HEK293 (cell line): ENCODE data around the gene SHISA9.

Experiments used
- CTCF ChIA-PET: fragments of 350-600 bp; formaldehyde crosslinking; extraction: SDS; loops from one replicate; lab custom pipeline; 2021; ENCODE audit warnings: antibody characterized with exemption; lab: Yijun Ruan, JAX
- POLR2A ChIA-PET: fragments of 300-600 bp; formaldehyde crosslinking; extraction: SDS; loops from one replicate; lab custom pipeline; 2020; ENCODE audit warnings: antibody characterized with exemption, inconsistent platforms; lab: Yijun Ruan, JAX
- H3K27ac ChIP-seq: fragments of 200-500 bp; sonication (Bioruptor generic); 2 replicates; pipeline ENCODE4 v1.5.1; 2014; ENCODE audit warnings: low read depth, low read length, control low read depth, inconsistent platforms; ENCODE audit errors: extremely low read depth
- H3K36me3 ChIP-seq, 2 experiments: fragments of 200-500 bp in 1 of 2; sonication (Bioruptor generic) in 1 of 2; 1 replicate in 1 of 2; 2 replicates in 1 of 2; pipeline ENCODE4 v1.5.1; 2014 to 2017; ENCODE audit warnings: inconsistent platforms in 2 of 2, low read length in 2 of 2; ENCODE audit not compliant: control insufficient read depth in 2 of 2, insufficient read depth in 1 of 2
- H3K4me1 ChIP-seq: fragments of 200-500 bp; sonication (Bioruptor generic); 2 replicates; pipeline ENCODE4 v1.5.1; 2014; ENCODE audit warnings: mild to moderate bottlenecking, low read length, inconsistent platforms; ENCODE audit not compliant: control insufficient read depth, insufficient read depth
- H3K4me3 ChIP-seq: 2 replicates; pipeline ENCODE4 v1.5.1; 2011; ENCODE audit warnings: low read depth, mild to moderate bottlenecking, control low read depth, low read length, moderate library complexity
- H3K9me3 ChIP-seq: fragments of 200-500 bp; sonication (Bioruptor generic); 2 replicates; pipeline ENCODE4 v1.5.1; 2014; ENCODE audit warnings: low read depth, low read length, inconsistent platforms; ENCODE audit not compliant: control insufficient read depth, insufficient read depth
- GLIS1 ChIP-seq: fragments of 450-650 bp; formaldehyde crosslinking; IDR thresholded peaks from 2 replicates; pipeline ENCODE4 v1.5.1; 2016; ENCODE audit warnings: missing biosample characterization, missing genetic modification characterization
- KLF8 ChIP-seq: fragments of 450-650 bp; formaldehyde crosslinking; IDR thresholded peaks from 2 replicates; pipeline ENCODE4 v1.5.1; 2016; ENCODE audit warnings: missing biosample characterization, missing genetic modification characterization
- SP7 ChIP-seq: fragments of 450-650 bp; formaldehyde crosslinking; IDR thresholded peaks from 2 replicates; pipeline ENCODE4 v1.5.1; 2016; ENCODE audit warnings: missing biosample characterization, missing genetic modification characterization
- ZBTB21 ChIP-seq: fragments of 450-650 bp; formaldehyde crosslinking; IDR thresholded peaks from 2 replicates; pipeline ENCODE4 v1.5.1; 2017; ENCODE audit warnings: missing biosample characterization, missing genetic modification characterization
- ZEB2 ChIP-seq: fragments of 450-650 bp; formaldehyde crosslinking; IDR thresholded peaks from 2 replicates; pipeline ENCODE4 v1.5.1; 2016; ENCODE audit warnings: missing biosample characterization, missing genetic modification characterization
- ZFHX2 ChIP-seq: fragments of 450-650 bp; formaldehyde crosslinking; conservative IDR thresholded peaks from 2 replicates; pipeline ENCODE4 v1.5.1; 2016; ENCODE audit warnings: missing biosample characterization, missing genetic modification characterization
- ZNF211 ChIP-seq: fragments of 450-650 bp; formaldehyde crosslinking; IDR thresholded peaks from 2 replicates; pipeline ENCODE4 v1.5.1; 2016; ENCODE audit warnings: low read depth, missing biosample characterization, missing genetic modification characterization
- ZNF23 ChIP-seq: fragments of 450-650 bp; formaldehyde crosslinking; IDR thresholded peaks from 2 replicates; pipeline ENCODE4 v1.5.1; 2016; ENCODE audit warnings: missing biosample characterization, missing genetic modification characterization, borderline replicate concordance
- ZNF239 ChIP-seq: fragments of 450-650 bp; formaldehyde crosslinking; IDR thresholded peaks from 2 replicates; pipeline ENCODE4 v1.5.1; 2016; ENCODE audit warnings: missing biosample characterization, missing genetic modification characterization
- ZNF335 ChIP-seq: fragments of 450-650 bp; formaldehyde crosslinking; conservative IDR thresholded peaks from 2 replicates; pipeline ENCODE4 v1.5.1; 2016; ENCODE audit warnings: missing biosample characterization, missing genetic modification characterization
- ZNF366 ChIP-seq: fragments of 450-650 bp; formaldehyde crosslinking; conservative IDR thresholded peaks from 2 replicates; pipeline ENCODE4 v1.5.1; 2016; ENCODE audit warnings: missing biosample characterization, missing genetic modification characterization
- ZNF600 ChIP-seq: fragments of 450-650 bp; formaldehyde crosslinking; IDR thresholded peaks from 2 replicates; pipeline ENCODE4 v1.5.1; 2016; ENCODE audit warnings: missing biosample characterization, missing genetic modification characterization
- ZNF610 ChIP-seq: fragments of 450-650 bp; formaldehyde crosslinking; IDR thresholded peaks from 2 replicates; pipeline ENCODE4 v1.5.1; 2016; ENCODE audit warnings: missing biosample characterization, missing genetic modification characterization, borderline replicate concordance
- ZNF660 ChIP-seq: fragments of 450-650 bp; IDR thresholded peaks from 2 replicates; pipeline ENCODE4 v1.5.1; 2018; ENCODE audit warnings: missing biosample characterization, mild to moderate bottlenecking, missing genetic modification characterization
- TF ChIP-seq, protein P1 (sequence below): fragments of 450-650 bp; formaldehyde crosslinking; conservative IDR thresholded peaks from 2 replicates; pipeline ENCODE4 v1.5.1; 2016; ENCODE audit warnings: low read depth, missing biosample characterization, missing genetic modification characterization
- TF ChIP-seq, protein P2 (sequence below): fragments of 450-650 bp; formaldehyde crosslinking; IDR thresholded peaks from 2 replicates; pipeline ENCODE4 v1.5.1; 2016; ENCODE audit warnings: missing biosample characterization, missing genetic modification characterization
- TF ChIP-seq, protein P3 (sequence below): fragments of 450-650 bp; formaldehyde crosslinking; IDR thresholded peaks from 2 replicates; pipeline ENCODE4 v1.5.1; 2016; ENCODE audit warnings: missing biosample characterization, missing genetic modification characterization
- TF ChIP-seq, protein P4 (sequence below): fragments of 450-650 bp; IDR thresholded peaks from 2 replicates; pipeline ENCODE4 v1.5.1; 2018; ENCODE audit warnings: missing biosample characterization, missing genetic modification characterization
- TF ChIP-seq, protein P5 (sequence below): fragments of 450-650 bp; formaldehyde crosslinking; IDR thresholded peaks from 2 replicates; pipeline ENCODE4 v1.5.1; 2017; ENCODE audit warnings: missing biosample characterization, missing genetic modification characterization
- TF ChIP-seq, protein P6 (sequence below): fragments of 450-650 bp; formaldehyde crosslinking; IDR thresholded peaks from 2 replicates; pipeline ENCODE4 v1.5.1; 2016; ENCODE audit warnings: missing biosample characterization, missing genetic modification characterization
- TF ChIP-seq, protein P7 (sequence below): fragments of 450-650 bp; formaldehyde crosslinking; IDR thresholded peaks from 2 replicates; pipeline ENCODE4 v1.5.1; 2016; ENCODE audit warnings: missing biosample characterization, missing genetic modification characterization

SHISA9 gene

DNA sequence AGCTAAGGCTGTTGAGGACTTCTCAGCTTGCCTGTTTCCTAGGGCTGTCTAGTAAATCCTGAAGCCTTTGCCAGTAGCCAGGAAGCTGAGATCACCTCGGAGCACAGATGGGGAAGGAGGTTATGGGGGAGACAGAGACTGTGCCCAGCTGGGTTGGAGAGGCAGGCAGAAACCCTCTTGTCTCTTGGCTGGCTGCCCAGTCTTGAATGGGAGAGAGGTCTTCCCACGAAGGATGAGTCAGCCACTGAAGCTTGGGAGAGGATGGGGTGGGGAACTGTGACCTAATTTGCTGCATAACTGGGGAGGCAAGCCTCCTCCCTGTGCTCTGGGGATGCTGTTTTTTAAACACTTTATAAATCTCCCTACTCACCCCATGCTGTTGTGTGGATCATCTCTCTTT, 69.8 kb downstream of the SHISA9 start:
- ChIA-PET POLR2A (no interaction called here), CTCF (interaction anchor here (0.6 kb wide), 1 partner anchor 699 kb away, joined by 3 read pairs; no protein-coding TSS in a partner anchor)
- Histone ChIP-seq H3K27ac (no peak overlapping the region), H3K36me3 (no peaks in the 10 kb centered on the region), H3K4me1 (no peaks in the 10 kb centered on the region; the same call in 1 of the 2 replicates), H3K9me3 (no peaks in the 10 kb centered on the region), H3K4me3 (no peak overlapping the region)
- TF ChIP-seq, protein P1, sequence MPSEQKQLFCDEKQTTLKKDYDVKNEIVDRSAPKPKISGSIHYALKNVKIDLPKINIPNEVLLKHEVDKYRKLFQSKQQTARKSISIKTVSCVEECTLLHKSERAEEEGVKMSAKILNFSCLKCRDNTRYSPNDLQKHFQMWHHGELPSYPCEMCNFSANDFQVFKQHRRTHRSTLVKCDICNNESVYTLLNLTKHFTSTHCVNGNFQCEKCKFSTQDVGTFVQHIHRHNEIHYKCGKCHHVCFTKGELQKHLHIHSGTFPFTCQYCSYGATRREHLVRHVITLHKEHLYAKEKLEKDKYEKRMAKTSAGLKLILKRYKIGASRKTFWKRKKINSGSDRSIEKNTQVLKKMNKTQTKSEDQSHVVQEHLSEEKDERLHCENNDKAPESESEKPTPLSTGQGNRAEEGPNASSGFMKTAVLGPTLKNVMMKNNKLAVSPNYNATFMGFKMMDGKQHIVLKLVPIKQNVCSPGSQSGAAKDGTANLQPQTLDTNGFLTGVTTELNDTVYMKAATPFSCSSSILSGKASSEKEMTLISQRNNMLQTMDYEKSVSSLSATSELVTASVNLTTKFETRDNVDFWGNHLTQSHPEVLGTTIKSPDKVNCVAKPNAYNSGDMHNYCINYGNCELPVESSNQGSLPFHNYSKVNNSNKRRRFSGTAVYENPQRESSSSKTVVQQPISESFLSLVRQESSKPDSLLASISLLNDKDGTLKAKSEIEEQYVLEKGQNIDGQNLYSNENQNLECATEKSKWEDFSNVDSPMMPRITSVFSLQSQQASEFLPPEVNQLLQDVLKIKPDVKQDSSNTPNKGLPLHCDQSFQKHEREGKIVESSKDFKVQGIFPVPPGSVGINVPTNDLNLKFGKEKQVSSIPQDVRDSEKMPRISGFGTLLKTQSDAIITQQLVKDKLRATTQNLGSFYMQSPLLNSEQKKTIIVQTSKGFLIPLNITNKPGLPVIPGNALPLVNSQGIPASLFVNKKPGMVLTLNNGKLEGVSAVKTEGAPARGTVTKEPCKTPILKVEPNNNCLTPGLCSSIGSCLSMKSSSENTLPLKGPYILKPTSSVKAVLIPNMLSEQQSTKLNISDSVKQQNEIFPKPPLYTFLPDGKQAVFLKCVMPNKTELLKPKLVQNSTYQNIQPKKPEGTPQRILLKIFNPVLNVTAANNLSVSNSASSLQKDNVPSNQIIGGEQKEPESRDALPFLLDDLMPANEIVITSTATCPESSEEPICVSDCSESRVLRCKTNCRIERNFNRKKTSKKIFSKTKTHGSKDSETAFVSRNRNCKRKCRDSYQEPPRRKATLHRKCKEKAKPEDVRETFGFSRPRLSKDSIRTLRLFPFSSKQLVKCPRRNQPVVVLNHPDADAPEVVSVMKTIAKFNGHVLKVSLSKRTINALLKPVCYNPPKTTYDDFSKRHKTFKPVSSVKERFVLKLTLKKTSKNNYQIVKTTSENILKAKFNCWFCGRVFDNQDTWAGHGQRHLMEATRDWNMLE (tag by site-specific recombination) = 0 out of 2 replicates have a peak, but pooled peaks have one; percentile 26
- TF ChIP-seq ZNF23 (tag by site-specific recombination) (no peak), ZNF660 (tag by site-specific recombination) (peak; percentile 82), ZNF610 (tag by site-specific recombination) (no peak), SP7 (tag by site-specific recombination) (peak; percentile 39), ZNF600 (tag by site-specific recombination) (0 out of 2 replicates have a peak, but pooled peaks have one; percentile 13), ZNF335 (tag by site-specific recombination) (peak; percentile 78), ZBTB21 (tag by site-specific recombination) (peak; percentile 76), ZFHX2 (tag by site-specific recombination) (peak; percentile 35), GLIS1 (peak; percentile 42), KLF8 (0 out of 2 replicates have a peak, but pooled peaks have one; percentile 14), ZNF366 (tag by site-specific recombination) (0 out of 2 replicates have a peak, but pooled peaks have one; percentile 15), ZNF211 (no peak), ZEB2 (tag by site-specific recombination) (peak; percentile 48; the same call in 1 of the 2 replicates), ZNF239 (tag by site-specific recombination) (no peak)
- TF ChIP-seq, protein P2, sequence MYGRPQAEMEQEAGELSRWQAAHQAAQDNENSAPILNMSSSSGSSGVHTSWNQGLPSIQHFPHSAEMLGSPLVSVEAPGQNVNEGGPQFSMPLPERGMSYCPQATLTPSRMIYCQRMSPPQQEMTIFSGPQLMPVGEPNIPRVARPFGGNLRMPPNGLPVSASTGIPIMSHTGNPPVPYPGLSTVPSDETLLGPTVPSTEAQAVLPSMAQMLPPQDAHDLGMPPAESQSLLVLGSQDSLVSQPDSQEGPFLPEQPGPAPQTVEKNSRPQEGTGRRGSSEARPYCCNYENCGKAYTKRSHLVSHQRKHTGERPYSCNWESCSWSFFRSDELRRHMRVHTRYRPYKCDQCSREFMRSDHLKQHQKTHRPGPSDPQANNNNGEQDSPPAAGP (tag by site-specific recombination) = 0 out of 2 replicates have a peak, but pooled peaks have one; percentile 43
- TF ChIP-seq, protein P3, sequence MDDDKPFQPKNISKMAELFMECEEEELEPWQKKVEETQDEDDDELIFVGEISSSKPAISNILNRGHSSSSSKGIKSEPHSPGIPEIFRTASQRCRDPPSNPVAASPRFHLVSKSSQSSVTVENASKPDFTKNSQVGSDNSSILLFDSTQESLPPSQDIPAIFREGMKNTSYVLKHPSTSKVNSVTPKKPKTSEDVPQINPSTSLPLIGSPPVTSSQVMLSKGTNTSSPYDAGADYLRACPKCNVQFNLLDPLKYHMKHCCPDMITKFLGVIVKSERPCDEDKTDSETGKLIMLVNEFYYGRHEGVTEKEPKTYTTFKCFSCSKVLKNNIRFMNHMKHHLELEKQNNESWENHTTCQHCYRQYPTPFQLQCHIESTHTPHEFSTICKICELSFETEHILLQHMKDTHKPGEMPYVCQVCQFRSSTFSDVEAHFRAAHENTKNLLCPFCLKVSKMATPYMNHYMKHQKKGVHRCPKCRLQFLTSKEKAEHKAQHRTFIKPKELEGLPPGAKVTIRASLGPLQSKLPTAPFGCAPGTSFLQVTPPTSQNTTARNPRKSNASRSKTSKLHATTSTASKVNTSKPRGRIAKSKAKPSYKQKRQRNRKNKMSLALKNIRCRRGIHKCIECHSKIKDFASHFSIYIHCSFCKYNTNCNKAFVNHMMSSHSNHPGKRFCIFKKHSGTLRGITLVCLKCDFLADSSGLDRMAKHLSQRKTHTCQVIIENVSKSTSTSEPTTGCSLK (tag by site-specific recombination) = no peak
- TF ChIP-seq, protein P4, sequence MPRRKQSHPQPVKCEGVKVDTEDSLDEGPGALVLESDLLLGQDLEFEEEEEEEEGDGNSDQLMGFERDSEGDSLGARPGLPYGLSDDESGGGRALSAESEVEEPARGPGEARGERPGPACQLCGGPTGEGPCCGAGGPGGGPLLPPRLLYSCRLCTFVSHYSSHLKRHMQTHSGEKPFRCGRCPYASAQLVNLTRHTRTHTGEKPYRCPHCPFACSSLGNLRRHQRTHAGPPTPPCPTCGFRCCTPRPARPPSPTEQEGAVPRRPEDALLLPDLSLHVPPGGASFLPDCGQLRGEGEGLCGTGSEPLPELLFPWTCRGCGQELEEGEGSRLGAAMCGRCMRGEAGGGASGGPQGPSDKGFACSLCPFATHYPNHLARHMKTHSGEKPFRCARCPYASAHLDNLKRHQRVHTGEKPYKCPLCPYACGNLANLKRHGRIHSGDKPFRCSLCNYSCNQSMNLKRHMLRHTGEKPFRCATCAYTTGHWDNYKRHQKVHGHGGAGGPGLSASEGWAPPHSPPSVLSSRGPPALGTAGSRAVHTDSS (tag by site-specific recombination) = no peak
- TF ChIP-seq, protein P5, sequence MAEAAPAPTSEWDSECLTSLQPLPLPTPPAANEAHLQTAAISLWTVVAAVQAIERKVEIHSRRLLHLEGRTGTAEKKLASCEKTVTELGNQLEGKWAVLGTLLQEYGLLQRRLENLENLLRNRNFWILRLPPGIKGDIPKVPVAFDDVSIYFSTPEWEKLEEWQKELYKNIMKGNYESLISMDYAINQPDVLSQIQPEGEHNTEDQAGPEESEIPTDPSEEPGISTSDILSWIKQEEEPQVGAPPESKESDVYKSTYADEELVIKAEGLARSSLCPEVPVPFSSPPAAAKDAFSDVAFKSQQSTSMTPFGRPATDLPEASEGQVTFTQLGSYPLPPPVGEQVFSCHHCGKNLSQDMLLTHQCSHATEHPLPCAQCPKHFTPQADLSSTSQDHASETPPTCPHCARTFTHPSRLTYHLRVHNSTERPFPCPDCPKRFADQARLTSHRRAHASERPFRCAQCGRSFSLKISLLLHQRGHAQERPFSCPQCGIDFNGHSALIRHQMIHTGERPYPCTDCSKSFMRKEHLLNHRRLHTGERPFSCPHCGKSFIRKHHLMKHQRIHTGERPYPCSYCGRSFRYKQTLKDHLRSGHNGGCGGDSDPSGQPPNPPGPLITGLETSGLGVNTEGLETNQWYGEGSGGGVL = peak; percentile 89
- TF ChIP-seq, protein P6, sequence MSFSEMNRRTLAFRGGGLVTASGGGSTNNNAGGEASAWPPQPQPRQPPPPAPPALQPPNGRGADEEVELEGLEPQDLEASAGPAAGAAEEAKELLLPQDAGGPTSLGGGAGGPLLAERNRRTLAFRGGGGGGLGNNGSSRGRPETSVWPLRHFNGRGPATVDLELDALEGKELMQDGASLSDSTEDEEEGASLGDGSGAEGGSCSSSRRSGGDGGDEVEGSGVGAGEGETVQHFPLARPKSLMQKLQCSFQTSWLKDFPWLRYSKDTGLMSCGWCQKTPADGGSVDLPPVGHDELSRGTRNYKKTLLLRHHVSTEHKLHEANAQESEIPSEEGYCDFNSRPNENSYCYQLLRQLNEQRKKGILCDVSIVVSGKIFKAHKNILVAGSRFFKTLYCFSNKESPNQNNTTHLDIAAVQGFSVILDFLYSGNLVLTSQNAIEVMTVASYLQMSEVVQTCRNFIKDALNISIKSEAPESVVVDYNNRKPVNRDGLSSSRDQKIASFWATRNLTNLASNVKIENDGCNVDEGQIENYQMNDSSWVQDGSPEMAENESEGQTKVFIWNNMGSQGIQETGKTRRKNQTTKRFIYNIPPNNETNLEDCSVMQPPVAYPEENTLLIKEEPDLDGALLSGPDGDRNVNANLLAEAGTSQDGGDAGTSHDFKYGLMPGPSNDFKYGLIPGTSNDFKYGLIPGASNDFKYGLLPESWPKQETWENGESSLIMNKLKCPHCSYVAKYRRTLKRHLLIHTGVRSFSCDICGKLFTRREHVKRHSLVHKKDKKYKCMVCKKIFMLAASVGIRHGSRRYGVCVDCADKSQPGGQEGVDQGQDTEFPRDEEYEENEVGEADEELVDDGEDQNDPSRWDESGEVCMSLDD (tag by site-specific recombination) = no peak
- TF ChIP-seq, protein P7, sequence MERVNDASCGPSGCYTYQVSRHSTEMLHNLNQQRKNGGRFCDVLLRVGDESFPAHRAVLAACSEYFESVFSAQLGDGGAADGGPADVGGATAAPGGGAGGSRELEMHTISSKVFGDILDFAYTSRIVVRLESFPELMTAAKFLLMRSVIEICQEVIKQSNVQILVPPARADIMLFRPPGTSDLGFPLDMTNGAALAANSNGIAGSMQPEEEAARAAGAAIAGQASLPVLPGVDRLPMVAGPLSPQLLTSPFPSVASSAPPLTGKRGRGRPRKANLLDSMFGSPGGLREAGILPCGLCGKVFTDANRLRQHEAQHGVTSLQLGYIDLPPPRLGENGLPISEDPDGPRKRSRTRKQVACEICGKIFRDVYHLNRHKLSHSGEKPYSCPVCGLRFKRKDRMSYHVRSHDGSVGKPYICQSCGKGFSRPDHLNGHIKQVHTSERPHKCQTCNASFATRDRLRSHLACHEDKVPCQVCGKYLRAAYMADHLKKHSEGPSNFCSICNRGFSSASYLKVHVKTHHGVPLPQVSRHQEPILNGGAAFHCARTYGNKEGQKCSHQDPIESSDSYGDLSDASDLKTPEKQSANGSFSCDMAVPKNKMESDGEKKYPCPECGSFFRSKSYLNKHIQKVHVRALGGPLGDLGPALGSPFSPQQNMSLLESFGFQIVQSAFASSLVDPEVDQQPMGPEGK (tag by site-specific recombination) = peak; percentile 41; the same call in 1 of the 2 replicates
